Measurements from ENCODE around the gene TEX14. TPM values are rescaled to one million over a fixed set of nuclear protein-coding genes. Genes with fewer than 3 reads are reported as not detected.

TEX14 gene
- total RNA-seq, 1 experiment from 2014 or later: 0.89 TPM

DNA sequence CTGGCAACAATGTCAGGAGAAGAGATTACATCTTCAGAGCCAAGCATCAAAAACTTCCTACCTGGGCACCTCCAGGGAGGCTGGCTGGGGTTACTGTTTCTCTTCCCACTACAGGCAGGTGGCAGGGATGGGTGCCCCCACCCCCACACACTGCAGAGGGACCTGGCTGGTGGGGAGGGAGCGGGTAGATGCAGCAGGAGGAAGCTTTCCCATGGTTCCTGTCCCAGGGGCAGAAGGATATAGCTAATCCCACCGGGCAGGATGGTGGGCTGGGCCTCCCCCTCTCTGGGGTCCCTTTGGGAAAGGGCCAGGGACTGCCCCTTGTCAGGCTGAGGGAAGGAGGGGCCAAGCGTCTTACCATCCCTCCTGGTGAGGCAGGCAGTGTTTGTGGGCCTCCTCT, 160.7 kb downstream of the TEX14 start:
- H3K4me2 ChIP-seq (ENCODE audit: low read length): peak overlapping the region; percentile 84
- POLR2A ChIA-PET: interaction anchor here (1.3 to 4.6 kb wide), 3 partner anchors 12 to 148 kb away, joined by 3 to 29 read pairs (median 3); no protein-coding TSS in a partner anchor
- no peaks in the 10 kb centered on the region for H3K9me2 ChIP-seq (ENCODE audit: insufficient read depth)
- H3K4me3 ChIP-seq (replicated peaks in 1 of 2; ENCODE audit: low read depth in 1 of 2, low read length in 2 of 2): peak overlapping the region in 1 of 2 experiments; percentile 56; a peak in 2 of 4 replicates
- H3K27me3 ChIP-seq (ENCODE audit: insufficient read depth, low read length): no peaks in the 10 kb centered on the region; the same call in 1 of the 2 replicates
- BruUV-seq (replicated peaks): no TSS peak
- no peak overlapping the region for H3K9ac ChIP-seq (ENCODE audit: low read length)
- no peaks in the 10 kb centered on the region for H4K20me1 ChIP-seq (ENCODE audit: insufficient read depth)
- no peaks in the 10 kb centered on the region for H3K36me3 ChIP-seq (ENCODE audit: control insufficient read depth in 1 of 2, insufficient read depth in 2 of 2, low read length in 2 of 2)
- no peak for ATAC-seq
- no peak for TF ChIP-seq CBX3 (IDR thresholded peaks at IDR 0.05; ENCODE audit: low read depth)
- no peak for TF ChIP-seq FOSL1 (IDR thresholded peaks at IDR 0.05; ENCODE audit: low read depth)
- no peak for TF ChIP-seq RAD21 (IDR thresholded peaks at IDR 0.05; ENCODE audit: low read depth)
- no peak for TF ChIP-seq SRF (IDR thresholded peaks at IDR 0.05; ENCODE audit: low read depth)
- no peak for TF ChIP-seq EGR1 (IDR thresholded peaks at IDR 0.05; ENCODE audit: low read depth)
- no peak for TF ChIP-seq EZH2phosphoT487 (IDR thresholded peaks at IDR 0.05; ENCODE audit: borderline replicate concordance)
- no peak for TF ChIP-seq ZNF274 (IDR thresholded peaks at IDR 0.05; ENCODE audit: low read depth, low read length)
- no peak for TF ChIP-seq POLR2A (IDR thresholded peaks at IDR 0.05; ENCODE audit: borderline replicate concordance, extremely low read depth, insufficient read depth, insufficient read length)
- TF ChIP-seq, protein P1, sequence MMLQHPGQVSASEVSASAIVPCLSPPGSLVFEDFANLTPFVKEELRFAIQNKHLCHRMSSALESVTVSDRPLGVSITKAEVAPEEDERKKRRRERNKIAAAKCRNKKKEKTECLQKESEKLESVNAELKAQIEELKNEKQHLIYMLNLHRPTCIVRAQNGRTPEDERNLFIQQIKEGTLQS (IDR thresholded peaks at IDR 0.05): no peak
- H3K79me2 ChIP-seq (ENCODE audit: insufficient read depth, low read length): no peaks in the 10 kb centered on the region
- H2AFZ ChIP-seq (ENCODE audit: low read depth, low read length, poor library complexity, severe bottlenecking): no peak overlapping the region
- peaks cover 25 to 38% of the 10 kb centered on the region in 2 experiments for H3K4me1 ChIP-seq (ENCODE audit: control insufficient read depth in 1 of 2, insufficient read depth in 2 of 2, low read length in 2 of 2)
- H3K27ac ChIP-seq (ENCODE audit: low read depth, low read length): no peak overlapping the region
- H3K9me3 ChIP-seq (ENCODE audit: control insufficient read depth in 1 of 2, insufficient read depth in 1 of 2, low read depth in 1 of 2, low read length in 2 of 2): no peaks in the 10 kb centered on the region
- intact Hi-C loops (cut with micrococcal nuclease): no loop called here
- no peak for DNase-seq (ENCODE audit: low read depth, low spot score)
- RAD21 ChIA-PET (ENCODE audit: low non-redundant PET in 1 of 2, low total read pairs in 2 of 2, uncharacterized antibody in 2 of 2, unreplicated experiment in 2 of 2): no interaction called here
- CTCF ChIA-PET: no interaction called here

DNA sequence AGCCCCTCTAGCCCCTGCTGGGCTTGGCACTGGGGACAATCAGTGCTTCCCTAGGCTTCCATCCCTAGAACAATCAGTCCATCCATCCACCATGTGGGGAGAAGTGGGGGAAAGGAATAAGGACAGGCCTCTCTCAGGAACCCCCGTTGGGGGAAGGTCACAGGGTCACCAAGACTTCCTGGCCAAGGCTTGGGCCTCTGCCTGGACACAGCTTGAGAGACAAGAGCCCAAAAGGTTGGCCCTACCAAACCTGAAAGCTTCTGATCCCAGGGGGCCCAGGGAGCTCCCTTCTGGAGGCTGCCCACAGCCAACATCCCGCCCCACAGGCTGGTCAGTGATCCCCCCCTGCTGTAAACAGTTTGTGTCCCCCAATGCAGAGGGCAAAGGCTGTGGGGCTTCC, 161.2 kb downstream of the TEX14 start:
- DNase-seq (ENCODE audit: low read depth, low spot score) (no peak), ATAC-seq (no peak)
- Histone ChIP-seq H3K9me2 (ENCODE audit: insufficient read depth) (no peaks in the 10 kb centered on the region), H3K4me3 (replicated peaks in 1 of 2; ENCODE audit: low read depth in 1 of 2, low read length in 2 of 2) (no peak overlapping the region), H3K9ac (ENCODE audit: low read length) (no peak overlapping the region), H3K27me3 (ENCODE audit: insufficient read depth, low read length) (no peaks in the 10 kb centered on the region; the same call in 1 of the 2 replicates), H3K4me1 (ENCODE audit: control insufficient read depth in 1 of 2, insufficient read depth in 2 of 2, low read length in 2 of 2) (peaks cover 21 to 33% of the 10 kb centered on the region in 2 experiments), H3K9me3 (ENCODE audit: control insufficient read depth in 1 of 2, insufficient read depth in 1 of 2, low read depth in 1 of 2, low read length in 2 of 2) (no peaks in the 10 kb centered on the region), H4K20me1 (ENCODE audit: insufficient read depth) (no peaks in the 10 kb centered on the region), H3K4me2 (ENCODE audit: low read length) (no peak overlapping the region), H3K79me2 (ENCODE audit: insufficient read depth, low read length) (no peaks in the 10 kb centered on the region), H3K36me3 (ENCODE audit: control insufficient read depth in 1 of 2, insufficient read depth in 2 of 2, low read length in 2 of 2) (no peaks in the 10 kb centered on the region), H3K27ac (ENCODE audit: low read depth, low read length) (no peak overlapping the region), H2AFZ (ENCODE audit: low read depth, low read length, poor library complexity, severe bottlenecking) (no peak overlapping the region)
- intact Hi-C loops (cut with micrococcal nuclease): no loop called here
- BruUV-seq (replicated peaks): no TSS peak
- TF ChIP-seq CEBPB (IDR thresholded peaks at IDR 0.05; ENCODE audit: low read depth) (no peak), YY1 (IDR thresholded peaks at IDR 0.05; ENCODE audit: extremely low read depth, insufficient replicate concordance, low read depth, low read length) (no peak), SP1 (IDR thresholded peaks at IDR 0.05; ENCODE audit: low read depth) (no peak)
- ChIA-PET POLR2A (interaction anchor here (4.6 kb wide), 1 partner anchor 101 kb away, joined by 29 read pairs; no protein-coding TSS in a partner anchor), RAD21 (ENCODE audit: low non-redundant PET in 1 of 2, low total read pairs in 2 of 2, uncharacterized antibody in 2 of 2, unreplicated experiment in 2 of 2) (no interaction called here), CTCF (interaction anchor here (0.6 to 1.6 kb wide), 2 partner anchors 10 to 11 kb away, joined by 3 to 8 read pairs; no protein-coding TSS in a partner anchor)
